Osteoblast (primary cell): ENCODE measurements around the gene BEX3. TPM values are rescaled to one million over a fixed set of nuclear protein-coding genes. Genes with fewer than 3 reads are reported as not detected.
A peak's percentile ranks its signal among the peaks of the same experiment; 100 is the strongest.

Source experiments
- DNase-seq: peaks from one replicate; pipeline ENCODE4 v3.0.0; 2011; ENCODE audit warnings: low spot score, mixed read lengths; ENCODE audit not compliant: insufficient read length; ENCODE audit errors: missing footprints
- H2AFZ ChIP-seq: 2 replicates; pipeline ENCODE4 v1.6.0; 2011; ENCODE audit warnings: mild to moderate bottlenecking, low read length
- H3K27ac ChIP-seq: 2 replicates; pipeline ENCODE4 v1.5.1; 2011; ENCODE audit warnings: mild to moderate bottlenecking, low read depth, low read length, moderate library complexity
- H3K27me3 ChIP-seq: 2 replicates; pipeline ENCODE4 v1.6.0; 2012; ENCODE audit warnings: mild to moderate bottlenecking, control low read depth, inconsistent platforms, low read length, moderate library complexity; ENCODE audit not compliant: insufficient read depth
- H3K36me3 ChIP-seq: 2 replicates; pipeline ENCODE4 v1.5.1; 2011; ENCODE audit warnings: mild to moderate bottlenecking, low read length, control low read depth, moderate library complexity; ENCODE audit not compliant: insufficient read depth
- H3K4me1 ChIP-seq: 2 replicates; pipeline ENCODE4 v1.5.1; 2011; ENCODE audit warnings: mild to moderate bottlenecking, low read length, control low read depth, moderate library complexity; ENCODE audit not compliant: insufficient read depth
- H3K4me2 ChIP-seq: 2 replicates; pipeline ENCODE4 v1.6.0; 2011; ENCODE audit warnings: mild to moderate bottlenecking, low read length; ENCODE audit not compliant: insufficient read depth
- H3K4me3 ChIP-seq: fragments of 200-600 bp; sonication (generic); 3 replicates; pipeline ENCODE4 v1.5.1; 2012; ENCODE audit warnings: mild to moderate bottlenecking, low read length, inconsistent platforms; ENCODE audit not compliant: insufficient read depth
- H3K79me2 ChIP-seq: 2 replicates; pipeline ENCODE4 v1.6.0; 2012; ENCODE audit warnings: mild to moderate bottlenecking, low read length, control low read depth, inconsistent platforms; ENCODE audit not compliant: insufficient read depth
- H3K9me3 ChIP-seq: 2 replicates; pipeline ENCODE4 v1.5.1; 2011; ENCODE audit warnings: low read depth, low read length, control low read depth
- H4K20me1 ChIP-seq: 2 replicates; pipeline ENCODE4 v1.6.0; 2012; ENCODE audit warnings: mild to moderate bottlenecking, low read length, control low read depth; ENCODE audit not compliant: insufficient read depth
- total RNA-seq: library from RNA; depleted of rRNA; stranded (reverse); fragments of >200 nt; gene quantifications from 2 replicates; pipeline ENCODE4 v1.2.3, GENCODE V29; 2012
- TF ChIP-seq, protein P1 (sequence below): IDR thresholded peaks from 2 replicates; pipeline ENCODE4 v1.5.1; 2011; ENCODE audit warnings: mild to moderate bottlenecking, low read depth, low read length, moderate library complexity; ENCODE audit errors: extremely low read depth

Gene BEX3
- total RNA-seq, 1 donor = 150 TPM

DNA sequence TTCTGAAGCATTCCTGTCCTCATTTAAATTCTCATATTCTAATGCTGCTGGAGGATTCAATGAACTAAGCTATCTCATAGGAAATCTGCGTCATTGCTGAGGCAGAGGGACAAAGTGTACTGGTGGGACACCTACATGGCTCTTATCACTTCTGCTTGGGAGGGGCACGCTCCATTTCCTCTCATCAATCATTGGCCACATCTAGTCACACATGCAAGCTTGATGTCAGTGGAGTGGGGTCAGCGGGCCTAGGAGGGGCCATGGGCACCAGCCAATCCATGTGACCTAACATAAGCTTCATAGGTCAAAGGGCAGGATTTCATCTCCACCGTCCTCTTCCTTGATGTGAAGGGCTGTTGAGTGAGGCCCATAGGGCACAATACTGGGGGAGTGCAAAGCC, 21.4 kb downstream of the BEX3 start:
- TF ChIP-seq, protein P1, sequence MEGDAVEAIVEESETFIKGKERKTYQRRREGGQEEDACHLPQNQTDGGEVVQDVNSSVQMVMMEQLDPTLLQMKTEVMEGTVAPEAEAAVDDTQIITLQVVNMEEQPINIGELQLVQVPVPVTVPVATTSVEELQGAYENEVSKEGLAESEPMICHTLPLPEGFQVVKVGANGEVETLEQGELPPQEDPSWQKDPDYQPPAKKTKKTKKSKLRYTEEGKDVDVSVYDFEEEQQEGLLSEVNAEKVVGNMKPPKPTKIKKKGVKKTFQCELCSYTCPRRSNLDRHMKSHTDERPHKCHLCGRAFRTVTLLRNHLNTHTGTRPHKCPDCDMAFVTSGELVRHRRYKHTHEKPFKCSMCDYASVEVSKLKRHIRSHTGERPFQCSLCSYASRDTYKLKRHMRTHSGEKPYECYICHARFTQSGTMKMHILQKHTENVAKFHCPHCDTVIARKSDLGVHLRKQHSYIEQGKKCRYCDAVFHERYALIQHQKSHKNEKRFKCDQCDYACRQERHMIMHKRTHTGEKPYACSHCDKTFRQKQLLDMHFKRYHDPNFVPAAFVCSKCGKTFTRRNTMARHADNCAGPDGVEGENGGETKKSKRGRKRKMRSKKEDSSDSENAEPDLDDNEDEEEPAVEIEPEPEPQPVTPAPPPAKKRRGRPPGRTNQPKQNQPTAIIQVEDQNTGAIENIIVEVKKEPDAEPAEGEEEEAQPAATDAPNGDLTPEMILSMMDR = no peak
- no peaks in the 10 kb centered on the region for H4K20me1 ChIP-seq
- no peak overlapping the region for H3K4me3 ChIP-seq
- H3K4me1 ChIP-seq = peaks cover 36% of the 10 kb centered on the region
- no peaks in the 10 kb centered on the region for H3K27me3 ChIP-seq
- no peaks in the 10 kb centered on the region for H3K36me3 ChIP-seq
- no peaks in the 10 kb centered on the region for H3K79me2 ChIP-seq
- no peak overlapping the region for H2AFZ ChIP-seq
- peak overlapping the region; percentile 92 for H3K27ac ChIP-seq
- no peak for DNase-seq
- no peaks in the 10 kb centered on the region for H3K9me3 ChIP-seq
- H3K4me2 ChIP-seq = no peak overlapping the region

DNA sequence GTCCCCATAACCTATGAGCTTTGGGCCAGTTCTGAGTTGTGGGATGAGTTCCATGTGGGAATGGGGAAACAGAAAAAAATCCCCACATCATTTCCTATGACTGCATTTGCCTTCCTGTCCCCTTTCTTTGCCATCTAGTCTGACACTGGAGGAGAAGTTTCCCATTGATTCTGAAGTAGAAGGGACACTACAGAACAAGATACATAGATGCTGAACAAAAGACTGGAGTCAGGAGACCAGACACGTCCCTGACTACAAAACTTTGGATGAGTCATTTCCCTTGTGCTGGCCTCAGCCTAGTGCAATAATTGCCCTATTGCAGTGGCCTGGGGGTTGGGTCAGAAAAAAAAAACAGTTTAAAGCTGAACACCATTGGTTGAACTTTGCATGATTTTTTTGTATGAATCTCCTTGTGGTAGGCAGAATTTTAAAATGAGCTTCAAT, 22.1 kb downstream of the BEX3 start:
- Histone ChIP-seq H3K4me2 (no peak overlapping the region), H3K4me3 (no peak overlapping the region), H3K4me1 (peaks cover 36% of the 10 kb centered on the region), H2AFZ (no peak overlapping the region), H3K79me2 (no peaks in the 10 kb centered on the region), H3K36me3 (no peaks in the 10 kb centered on the region), H3K9me3 (no peaks in the 10 kb centered on the region), H3K27ac (peak overlapping the region; percentile 92), H4K20me1 (no peaks in the 10 kb centered on the region), H3K27me3 (no peaks in the 10 kb centered on the region)
- DNase-seq = peak; percentile 62
- TF ChIP-seq, protein P1 = no peak

DNA sequence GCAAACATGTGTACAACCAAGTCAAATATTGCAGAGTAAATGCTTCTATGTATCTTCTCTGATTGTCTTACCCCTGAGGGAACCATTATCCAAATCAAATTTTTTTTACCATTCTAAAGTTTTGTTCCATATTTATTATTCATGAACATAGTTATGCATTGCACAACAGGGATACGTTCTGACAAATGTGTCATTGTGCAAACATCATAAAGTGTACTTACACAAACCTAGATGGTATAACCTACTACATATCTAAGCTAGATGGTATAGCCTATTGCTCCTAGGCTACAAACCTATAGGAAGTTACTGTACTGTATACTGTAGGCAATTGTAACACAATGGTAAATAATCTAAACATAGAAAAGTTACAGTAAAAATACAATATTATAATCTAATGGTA, 23.4 kb downstream of the BEX3 start:
- Histone ChIP-seq H3K27ac (no peak overlapping the region), H4K20me1 (no peaks in the 10 kb centered on the region), H3K9me3 (no peaks in the 10 kb centered on the region), H2AFZ (no peak overlapping the region), H3K4me3 (no peak overlapping the region), H3K79me2 (no peaks in the 10 kb centered on the region), H3K27me3 (no peaks in the 10 kb centered on the region), H3K4me2 (no peak overlapping the region), H3K36me3 (no peaks in the 10 kb centered on the region), H3K4me1 (peaks cover 41% of the 10 kb centered on the region)
- DNase-seq = peak; percentile 9
- TF ChIP-seq, protein P1 = no peak

DNA sequence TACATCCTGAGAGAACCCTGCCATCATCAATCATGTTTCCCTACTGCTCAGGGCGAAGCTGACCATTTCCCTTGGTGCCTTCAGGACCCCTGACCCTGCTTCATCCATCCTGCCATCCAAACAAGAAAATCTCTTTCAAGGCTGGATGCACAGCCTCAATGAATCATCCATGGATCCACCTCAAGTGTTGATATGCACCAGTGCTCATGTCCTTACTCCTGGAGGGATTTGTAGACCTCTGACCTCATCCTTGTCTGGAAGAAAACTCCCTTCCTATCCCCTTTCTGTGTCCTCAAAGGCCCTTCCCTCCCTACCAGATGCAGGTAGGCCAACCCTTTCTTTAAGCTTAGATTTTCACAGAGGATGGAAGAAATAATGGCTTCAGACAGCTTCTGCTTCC, 24.6 kb downstream of the BEX3 start:
- Histone ChIP-seq H2AFZ (no peak overlapping the region), H3K79me2 (peaks cover 4% of the 10 kb centered on the region), H3K4me2 (no peak overlapping the region), H3K27ac (no peak overlapping the region), H4K20me1 (no peaks in the 10 kb centered on the region), H3K36me3 (no peaks in the 10 kb centered on the region), H3K4me1 (peaks cover 43% of the 10 kb centered on the region), H3K4me3 (no peak overlapping the region), H3K27me3 (no peaks in the 10 kb centered on the region), H3K9me3 (no peaks in the 10 kb centered on the region)
- TF ChIP-seq, protein P1 = no peak
- no peak for DNase-seq
